H9 (cell line): Measurements from ENCODE around the gene MRAP. TPM values are rescaled to one million over a fixed set of nuclear protein-coding genes. Genes with fewer than 3 reads are reported as not detected.

Experiments used
- DNase-seq: peaks from one replicate; pipeline ENCODE4 v3.0.0-alpha.2; 2017
- H2AFZ ChIP-seq: one replicate; pipeline ENCODE4 v1.6.1; 2013; ENCODE audit warnings: mild to moderate bottlenecking, low read length, control low read depth, moderate library complexity
- H2AK5ac ChIP-seq: 2 replicates; pipeline ENCODE4 v1.6.1; 2013; ENCODE audit warnings: low read length, control low read depth, mixed read lengths; ENCODE audit not compliant: insufficient read length
- H2BK120ac ChIP-seq: one replicate; pipeline ENCODE4 v1.6.1; 2013; ENCODE audit warnings: low read depth, mild to moderate bottlenecking, low read length, control low read depth, inconsistent platforms; ENCODE audit not compliant: poor library complexity, severe bottlenecking
- H2BK12ac ChIP-seq: 2 replicates; pipeline ENCODE4 v1.6.1; 2013; ENCODE audit warnings: low read length, control low read depth, mixed read lengths, low read depth; ENCODE audit not compliant: insufficient read length
- H2BK15ac ChIP-seq: 2 replicates; pipeline ENCODE4 v1.6.1; 2013; ENCODE audit warnings: low read depth, low read length, control low read depth
- H2BK20ac ChIP-seq: one replicate; pipeline ENCODE4 v1.6.1; 2013; ENCODE audit warnings: low read depth, mild to moderate bottlenecking, low read length, control low read depth, inconsistent platforms; ENCODE audit not compliant: poor library complexity, severe bottlenecking
- H2BK5ac ChIP-seq: 2 replicates; pipeline ENCODE4 v1.6.1; 2013; ENCODE audit warnings: low read length, control low read depth, mixed read lengths; ENCODE audit not compliant: insufficient read length
- H3K14ac ChIP-seq: 2 replicates; pipeline ENCODE4 v1.6.1; 2013; ENCODE audit warnings: low read length, control low read depth; ENCODE audit not compliant: insufficient read depth
- H3K18ac ChIP-seq: 2 replicates; pipeline ENCODE4 v1.6.1; 2013; ENCODE audit warnings: low read depth, mild to moderate bottlenecking, mixed read lengths, low read length, control low read depth; ENCODE audit not compliant: insufficient read length
- H3K23ac ChIP-seq: 2 replicates; pipeline ENCODE4 v1.6.1; 2013; ENCODE audit warnings: low read length, control low read depth, mixed read lengths, low read depth; ENCODE audit not compliant: insufficient read length
- H3K23me2 ChIP-seq: 2 replicates; pipeline ENCODE4 v1.6.1; 2013; ENCODE audit warnings: low read depth, mild to moderate bottlenecking, mixed read lengths, low read length, control low read depth; ENCODE audit not compliant: insufficient read length, poor library complexity, severe bottlenecking
- H3K27ac ChIP-seq: 2 replicates; pipeline ENCODE4 v1.5.1; 2013; ENCODE audit warnings: low read length, control low read depth, mixed read lengths, low read depth; ENCODE audit not compliant: insufficient read length
- H3K27me3 ChIP-seq: 2 replicates; pipeline ENCODE4 v1.6.1; 2013; ENCODE audit warnings: low read length, control low read depth, inconsistent platforms; ENCODE audit not compliant: insufficient read depth
- H3K4ac ChIP-seq: 2 replicates; pipeline ENCODE4 v1.6.1; 2013; ENCODE audit warnings: low read depth, mild to moderate bottlenecking, control low read depth, inconsistent platforms, low read length, moderate library complexity
- H3K4me1 ChIP-seq: 2 replicates; pipeline ENCODE4 v1.6.1; 2013; ENCODE audit warnings: low read length, control low read depth, inconsistent platforms; ENCODE audit not compliant: insufficient read depth
- H3K4me2 ChIP-seq: 2 replicates; pipeline ENCODE4 v1.6.1; 2013; ENCODE audit warnings: low read length, control low read depth, mixed read lengths; ENCODE audit not compliant: insufficient read length, insufficient read depth
- H3K56ac ChIP-seq: 2 replicates; pipeline ENCODE4 v1.6.1; 2013; ENCODE audit warnings: low read depth, mild to moderate bottlenecking, mixed read lengths, low read length, control low read depth; ENCODE audit not compliant: insufficient read length
- H3K79me1 ChIP-seq: 2 replicates; pipeline ENCODE4 v1.6.1; 2013; ENCODE audit warnings: low read depth, mild to moderate bottlenecking, moderate library complexity, low read length, control low read depth, inconsistent platforms; ENCODE audit not compliant: insufficient read depth, poor library complexity, severe bottlenecking
- H3K79me2 ChIP-seq: 2 replicates; pipeline ENCODE4 v1.6.1; 2013; ENCODE audit warnings: low read length, control low read depth, inconsistent platforms; ENCODE audit not compliant: insufficient read depth
- H3K9ac ChIP-seq: 2 replicates; pipeline ENCODE4 v1.6.1; 2013; ENCODE audit warnings: low read length, control low read depth, mixed read lengths; ENCODE audit not compliant: insufficient read length; ENCODE audit errors: extremely low read depth
- H3K9me3 ChIP-seq: one replicate; pipeline ENCODE4 v1.6.1; 2013; ENCODE audit warnings: low read depth, low read length, inconsistent platforms; ENCODE audit not compliant: control insufficient read depth
- H3T11ph ChIP-seq: one replicate; pipeline ENCODE4 v1.6.1; 2013; ENCODE audit warnings: mild to moderate bottlenecking, low read length, control low read depth, inconsistent platforms
- H4K20me1 ChIP-seq: one replicate; pipeline ENCODE4 v1.6.1; 2013; ENCODE audit not compliant: control insufficient read depth, insufficient read length, insufficient read depth
- H4K5ac ChIP-seq: 2 replicates; pipeline ENCODE4 v1.6.1; 2013; ENCODE audit warnings: low read depth, mild to moderate bottlenecking, mixed read lengths, low read length, control low read depth; ENCODE audit not compliant: insufficient read length
- H4K8ac ChIP-seq: replicated peaks from 2 replicates; pipeline ENCODE4 v1.6.1; 2013; ENCODE audit warnings: low read length, control low read depth, mixed read lengths, low read depth; ENCODE audit not compliant: insufficient read length
- H4K91ac ChIP-seq: 2 replicates; pipeline ENCODE4 v1.6.1; 2013; ENCODE audit warnings: low read depth, mild to moderate bottlenecking, moderate library complexity, mixed read lengths, low read length, control low read depth; ENCODE audit not compliant: insufficient read length
- H3K27ac Mint-ChIP-seq, 3 experiments: 2 replicates in 2 of 3; 3 replicates in 1 of 3; pipeline ENCODE4 v1.8.0; 2020 to 2021; ENCODE audit warnings: mixed read lengths in 3 of 3, mild to moderate bottlenecking in 1 of 3, moderate library complexity in 1 of 3
- H3K27me3 Mint-ChIP-seq: 2 replicates; pipeline ENCODE4 v1.8.0; 2021; ENCODE audit warnings: low read depth, mild to moderate bottlenecking, moderate library complexity, mixed read lengths
- H3K36me3 Mint-ChIP-seq, 3 experiments: 2 replicates in 2 of 3; 3 replicates in 1 of 3; pipeline ENCODE4 v1.8.0; 2020 to 2021; ENCODE audit warnings: low read depth in 3 of 3, mixed read lengths in 3 of 3; ENCODE audit not compliant: insufficient read depth in 1 of 3
- H3K4me1 Mint-ChIP-seq, 2 experiments: 2 replicates each; pipeline ENCODE4 v1.8.0; 2020; ENCODE audit warnings: mixed read lengths in 2 of 2
- H3K4me3 Mint-ChIP-seq, 2 experiments: 2 replicates in 1 of 2; 3 replicates in 1 of 2; pipeline ENCODE4 v1.8.0; 2020 to 2021; ENCODE audit warnings: mild to moderate bottlenecking in 2 of 2, mixed read lengths in 2 of 2, moderate library complexity in 1 of 2
- H3K9me3 Mint-ChIP-seq, 2 experiments: 2 replicates in 1 of 2; 3 replicates in 1 of 2; pipeline ENCODE4 v1.8.0; 2020; ENCODE audit warnings: mild to moderate bottlenecking in 2 of 2, mixed read lengths in 2 of 2, moderate library complexity in 1 of 2
- WGBS: extraction: QIAGEN DNeasy Blood & Tissue Kit; methylation state at CpG from one replicate; pipeline ENCODE4 v1.1.7; 2013; ENCODE audit warnings: missing lambda C conversion rate, low lambda C conversion rate, mixed read lengths; ENCODE audit not compliant: insufficient read length; ENCODE audit errors: extremely low coverage; 5-methylcytosine and 5-hydroxymethylcytosine counted together
- total RNA-seq: library from RNA; stranded (reverse); gene quantifications from 2 replicates; pipeline ENCODE4 v1.2.1, GENCODE V29; 2021
- TF ChIP-seq, protein P1 (sequence below): fragments of 200-600 bp; sonication (generic); conservative IDR thresholded peaks from 3 replicates; pipeline ENCODE4 v1.8.0; 2021; ENCODE audit warnings: antibody characterized with exemption, mild to moderate bottlenecking

Gene MRAP
- total RNA-seq, 1 experiment from 2014 or later: not detected

DNA sequence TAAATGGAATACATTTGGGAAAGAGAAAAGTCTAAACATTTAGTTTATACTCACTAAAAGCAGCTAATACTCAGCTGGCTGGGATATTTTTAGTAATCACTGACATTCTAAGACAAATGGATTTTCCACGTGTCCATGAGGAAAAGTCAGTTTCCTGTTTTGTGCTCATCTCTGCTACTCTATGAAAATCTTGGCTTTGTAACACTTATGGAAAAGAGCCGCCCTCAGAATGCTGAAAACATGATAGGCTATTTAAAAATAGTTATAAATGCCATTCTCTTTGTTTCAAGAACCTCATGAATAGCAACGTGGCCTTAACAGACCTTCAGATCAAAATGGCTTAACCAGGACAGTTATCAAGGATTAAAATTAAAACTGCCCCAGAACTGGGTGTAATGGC is 29.9 kb downstream of the MRAP start:
- Histone ChIP-seq H2BK20ac (no peak overlapping the region), H3K79me2 (no peaks in the 10 kb centered on the region), H3K23me2 (no peaks in the 10 kb centered on the region), H4K20me1 (no peaks in the 10 kb centered on the region), H2BK120ac (no peak overlapping the region), H3K27ac (no peak overlapping the region), H3K56ac (no peak overlapping the region), H3K23ac (no peak overlapping the region), H3K18ac (no peak overlapping the region), H3K14ac (no peak overlapping the region), H2BK15ac (no peak overlapping the region), H3K4me2 (no peak overlapping the region), H4K8ac (no peak overlapping the region), H2AK5ac (no peak overlapping the region), H2BK12ac (no peak overlapping the region), H3K79me1 (no peaks in the 10 kb centered on the region), H2BK5ac (no peak overlapping the region), H3K9ac (no peak overlapping the region), H4K5ac (no peak overlapping the region), H3T11ph (no peak overlapping the region), H3K9me3 (no peaks in the 10 kb centered on the region), H4K91ac (no peak overlapping the region), H3K4me1 (no peaks in the 10 kb centered on the region), H2AFZ (no peak overlapping the region), H3K4ac (no peak overlapping the region), H3K27me3 (no peaks in the 10 kb centered on the region)
- H3K27ac Mint-ChIP-seq: no peak overlapping the region
- peaks cover 35 to 86% (median 75%) of the 10 kb centered on the region in 3 experiments for H3K36me3 Mint-ChIP-seq
- peaks cover 17 to 19% of the 10 kb centered on the region in 2 experiments for H3K4me1 Mint-ChIP-seq
- H3K27me3 Mint-ChIP-seq: no peaks in the 10 kb centered on the region
- no peak for DNase-seq
- no peak overlapping the region for H3K4me3 Mint-ChIP-seq
- WGBS: no CpG with 5 or more reads among the region's 3 CpGs
- TF ChIP-seq, protein P1, sequence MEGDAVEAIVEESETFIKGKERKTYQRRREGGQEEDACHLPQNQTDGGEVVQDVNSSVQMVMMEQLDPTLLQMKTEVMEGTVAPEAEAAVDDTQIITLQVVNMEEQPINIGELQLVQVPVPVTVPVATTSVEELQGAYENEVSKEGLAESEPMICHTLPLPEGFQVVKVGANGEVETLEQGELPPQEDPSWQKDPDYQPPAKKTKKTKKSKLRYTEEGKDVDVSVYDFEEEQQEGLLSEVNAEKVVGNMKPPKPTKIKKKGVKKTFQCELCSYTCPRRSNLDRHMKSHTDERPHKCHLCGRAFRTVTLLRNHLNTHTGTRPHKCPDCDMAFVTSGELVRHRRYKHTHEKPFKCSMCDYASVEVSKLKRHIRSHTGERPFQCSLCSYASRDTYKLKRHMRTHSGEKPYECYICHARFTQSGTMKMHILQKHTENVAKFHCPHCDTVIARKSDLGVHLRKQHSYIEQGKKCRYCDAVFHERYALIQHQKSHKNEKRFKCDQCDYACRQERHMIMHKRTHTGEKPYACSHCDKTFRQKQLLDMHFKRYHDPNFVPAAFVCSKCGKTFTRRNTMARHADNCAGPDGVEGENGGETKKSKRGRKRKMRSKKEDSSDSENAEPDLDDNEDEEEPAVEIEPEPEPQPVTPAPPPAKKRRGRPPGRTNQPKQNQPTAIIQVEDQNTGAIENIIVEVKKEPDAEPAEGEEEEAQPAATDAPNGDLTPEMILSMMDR: no peak
- no peaks in the 10 kb centered on the region for H3K9me3 Mint-ChIP-seq
